RWPE1 (cell line): ENCODE data around the gene AKT1.

Source experiments
- CTCF ChIA-PET: fragments of 350-600 bp; sonication (Branson Sonifier 250); formaldehyde crosslinking; extraction: SDS; loops from one replicate; lab custom pipeline; 2021; lab: Yijun Ruan, JAX
- POLR2A ChIA-PET: fragments of 400-600 bp; formaldehyde crosslinking; extraction: SDS; loops from one replicate; lab custom pipeline; 2020; ENCODE audit warnings: antibody characterized with exemption; ENCODE audit not compliant: low non-redundant PET; lab: Yijun Ruan, JAX
- DNase-seq: peaks from one replicate; pipeline ENCODE4 v3.0.0; 2012; ENCODE audit warnings: low spot score
- H3K27ac ChIP-seq: fragments of 450-650 bp; 2 replicates; pipeline ENCODE4 v1.5.1; 2017
- TF ChIP-seq, protein P1 (sequence below): fragments of 450-650 bp; conservative IDR thresholded peaks from 2 replicates; pipeline ENCODE4 v1.5.1; 2017; ENCODE audit warnings: low read depth, mild to moderate bottlenecking

The AKT1 gene

DNA sequence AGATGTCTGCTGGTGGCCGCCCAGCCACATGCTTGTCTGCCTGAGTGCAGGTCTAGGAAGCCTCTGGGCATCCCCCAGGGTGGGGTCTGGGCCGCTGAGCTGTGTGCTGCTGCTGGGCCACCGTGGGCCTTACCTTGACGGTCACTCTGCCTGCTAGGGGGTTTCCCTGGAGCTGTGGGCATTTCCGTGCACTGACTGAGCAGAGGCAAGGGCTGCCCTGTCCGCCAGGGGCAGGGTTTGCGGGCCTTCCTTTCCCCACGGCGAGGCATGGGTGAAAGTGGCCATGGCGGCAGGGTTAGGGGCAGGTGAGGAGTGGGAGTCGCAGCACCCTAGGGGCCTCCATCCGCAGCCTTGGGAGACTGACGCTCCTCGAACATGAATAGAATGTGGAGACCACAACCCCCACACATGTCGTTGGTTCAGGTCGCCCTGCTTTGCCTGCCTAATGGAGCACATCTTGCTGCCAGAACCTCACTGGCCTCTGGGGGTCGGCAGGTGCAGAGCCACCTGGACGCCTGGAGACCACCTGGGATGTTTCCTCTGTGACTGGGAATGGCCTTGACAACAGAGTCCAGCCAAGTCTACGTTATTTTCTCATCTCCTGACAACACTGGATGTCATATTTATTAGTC, 7.8 kb upstream of the AKT1 start:
- ChIA-PET CTCF (no interaction called here), POLR2A (interaction anchor here (0.6 kb wide), 1 partner anchor 60 kb away, joined by 4 read pairs; no protein-coding TSS in a partner anchor)
- DNase-seq = no peak
- H3K27ac ChIP-seq = peak overlapping the region; percentile 50
- TF ChIP-seq, protein P1, sequence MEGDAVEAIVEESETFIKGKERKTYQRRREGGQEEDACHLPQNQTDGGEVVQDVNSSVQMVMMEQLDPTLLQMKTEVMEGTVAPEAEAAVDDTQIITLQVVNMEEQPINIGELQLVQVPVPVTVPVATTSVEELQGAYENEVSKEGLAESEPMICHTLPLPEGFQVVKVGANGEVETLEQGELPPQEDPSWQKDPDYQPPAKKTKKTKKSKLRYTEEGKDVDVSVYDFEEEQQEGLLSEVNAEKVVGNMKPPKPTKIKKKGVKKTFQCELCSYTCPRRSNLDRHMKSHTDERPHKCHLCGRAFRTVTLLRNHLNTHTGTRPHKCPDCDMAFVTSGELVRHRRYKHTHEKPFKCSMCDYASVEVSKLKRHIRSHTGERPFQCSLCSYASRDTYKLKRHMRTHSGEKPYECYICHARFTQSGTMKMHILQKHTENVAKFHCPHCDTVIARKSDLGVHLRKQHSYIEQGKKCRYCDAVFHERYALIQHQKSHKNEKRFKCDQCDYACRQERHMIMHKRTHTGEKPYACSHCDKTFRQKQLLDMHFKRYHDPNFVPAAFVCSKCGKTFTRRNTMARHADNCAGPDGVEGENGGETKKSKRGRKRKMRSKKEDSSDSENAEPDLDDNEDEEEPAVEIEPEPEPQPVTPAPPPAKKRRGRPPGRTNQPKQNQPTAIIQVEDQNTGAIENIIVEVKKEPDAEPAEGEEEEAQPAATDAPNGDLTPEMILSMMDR = no peak

DNA sequence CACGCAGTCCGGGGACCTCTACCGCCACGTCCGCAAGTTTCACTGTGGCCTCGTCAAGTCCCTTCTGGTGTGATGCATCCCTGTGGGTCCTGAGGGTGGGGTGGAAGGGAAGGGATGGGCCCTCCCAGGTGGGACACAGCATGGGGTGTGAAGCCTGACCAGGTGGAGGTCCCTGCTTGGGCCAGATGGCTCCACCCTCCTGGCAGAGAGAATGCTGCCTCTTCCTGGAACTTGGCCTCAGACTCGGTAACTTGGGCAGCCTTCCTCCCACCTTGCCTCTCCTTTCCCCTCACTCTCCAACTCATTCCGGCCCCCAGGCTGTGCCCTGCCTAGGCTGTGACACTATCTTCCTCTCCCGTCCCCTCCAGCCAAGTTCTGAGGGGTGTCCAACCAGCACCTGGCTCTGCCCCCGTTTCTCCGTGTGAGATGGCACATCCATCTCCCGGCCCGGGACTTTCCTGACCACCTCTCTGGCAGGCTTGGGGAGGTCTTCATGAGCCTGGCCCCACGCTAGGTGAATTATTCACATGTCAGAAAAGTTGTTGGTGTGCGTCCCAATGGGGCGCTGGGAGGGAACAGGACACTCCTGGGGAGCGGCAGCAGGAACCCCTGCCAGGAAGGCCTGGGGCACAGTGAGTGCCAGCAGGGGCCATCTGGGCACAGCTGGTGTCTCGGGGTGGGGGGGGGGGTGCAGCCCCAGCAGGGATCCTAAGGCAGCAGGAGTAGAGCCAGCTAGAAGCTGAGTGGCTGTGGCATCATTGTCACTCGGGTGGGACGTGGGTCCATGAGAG, 7.0 kb upstream of the AKT1 start:
- CTCF ChIA-PET = interaction anchor here (0.6 kb wide), 1 partner anchor 18 kb away, joined by 3 read pairs; no protein-coding TSS in a partner anchor
- no peak overlapping the region; the same call in 1 of the 2 replicates for H3K27ac ChIP-seq

GRCh38 chr14:104801520-104802393, 6.2 kb upstream of the AKT1 start:
- ChIA-PET CTCF (interaction anchor here (0.6 to 1.8 kb wide), 3 partner anchors 19 to 33 kb away, joined by 3 to 5 read pairs (median 3); no protein-coding TSS in a partner anchor), POLR2A (no interaction called here)
- peak overlapping the region; percentile 84 for H3K27ac ChIP-seq
- TF ChIP-seq, protein P1 = no peak
- no peak for DNase-seq

More for the DNA sequence above, 7.0 kb upstream of the AKT1 start:
- TF ChIP-seq, protein P1 = no peak
- POLR2A ChIA-PET = no interaction called here
- DNase-seq = no peak

DNA sequence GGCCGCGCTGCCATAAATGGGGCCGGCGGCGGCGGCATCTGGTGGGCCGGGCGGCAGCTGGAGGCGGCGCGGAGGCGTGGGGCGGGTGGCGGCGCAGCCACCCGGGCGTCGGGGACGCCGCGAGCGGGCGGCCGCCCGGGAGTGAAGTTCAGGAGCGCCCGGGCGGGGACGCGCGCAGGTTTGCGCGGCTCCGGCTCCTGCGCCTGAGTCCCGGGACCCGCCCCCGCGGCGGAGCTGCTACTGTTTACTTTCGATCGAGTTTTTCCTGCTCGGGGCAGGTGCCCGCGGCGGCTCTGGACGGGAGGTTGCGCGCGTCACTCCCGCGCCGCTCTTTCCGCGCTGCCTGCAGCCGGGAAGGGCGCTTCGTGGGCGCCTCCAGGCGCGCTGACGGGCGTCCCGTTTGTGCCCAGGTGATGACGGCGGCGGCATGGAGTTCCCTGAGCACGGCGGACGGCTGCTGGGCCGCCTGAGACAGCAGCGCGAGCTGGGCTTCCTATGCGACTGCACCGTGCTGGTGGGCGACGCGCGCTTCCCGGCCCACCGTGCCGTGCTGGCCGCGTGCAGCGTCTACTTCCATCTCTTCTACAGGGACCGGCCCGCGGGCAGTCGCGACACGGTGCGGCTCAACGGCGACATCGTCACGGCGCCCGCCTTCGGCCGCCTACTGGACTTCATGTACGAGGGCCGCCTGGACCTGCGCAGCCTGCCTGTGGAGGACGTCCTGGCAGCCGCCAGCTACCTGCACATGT, 5.4 kb upstream of the AKT1 start, which contains the start of gene ZBTB42:
Gene ZBTB42 (plus strand): TSS at position 331 of the 749 bp plus-strand sequence. CDS start 97 bp downstream, at position 428.
- H3K27ac ChIP-seq = peak within 1 kb of the TSS; percentile 84
- TF ChIP-seq, protein P1 = no peak
- peak; percentile 71 for DNase-seq
- ChIA-PET CTCF (interaction anchor here (0.5 to 1.8 kb wide), 3 partner anchors 25 to 274 kb away, joined by 3 to 5 read pairs (median 4); no protein-coding TSS in a partner anchor), POLR2A (no interaction called here)

DNA sequence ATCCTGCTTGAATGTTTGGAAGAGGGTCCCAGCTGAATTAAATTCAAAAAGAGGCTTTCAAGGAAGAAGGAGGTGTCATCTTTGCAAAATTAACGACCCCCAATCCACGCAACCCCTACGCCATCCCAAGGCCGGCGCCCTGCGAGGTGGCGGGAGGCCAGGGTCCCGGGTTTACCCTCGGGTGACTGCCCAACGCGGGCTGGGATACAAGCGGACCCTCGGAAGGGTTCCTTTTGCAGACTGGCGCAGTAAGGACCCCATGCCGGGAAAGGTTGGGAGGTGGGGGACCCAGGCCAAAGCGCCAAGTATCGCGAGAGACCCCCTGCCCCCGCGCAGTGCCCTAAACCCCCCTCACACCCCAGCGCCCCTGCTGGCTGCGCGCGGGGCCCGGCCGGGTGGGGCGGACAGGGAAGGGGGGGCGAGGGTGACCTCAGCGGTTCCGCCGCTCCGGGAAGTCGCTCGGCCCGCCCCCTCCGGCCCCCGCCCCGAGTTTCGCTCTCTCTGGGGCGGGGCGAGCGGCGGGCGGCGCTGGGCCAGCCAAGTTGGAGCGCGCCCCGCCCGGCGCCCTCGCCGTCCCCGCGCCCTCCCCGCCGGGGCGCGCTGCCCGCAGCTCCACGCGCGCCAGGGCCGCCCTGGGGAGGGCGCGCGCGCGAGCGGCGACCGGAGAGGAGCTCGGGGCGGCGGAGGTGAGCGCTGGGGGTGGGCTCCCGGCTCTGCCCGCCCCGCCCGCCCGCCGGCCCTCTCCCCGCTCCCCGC, 4.6 kb upstream of the AKT1 start:
- ChIA-PET CTCF (interaction anchor here (0.5 to 1.8 kb wide), 3 partner anchors 26 to 275 kb away, joined by 3 to 5 read pairs (median 4); no protein-coding TSS in a partner anchor), POLR2A (no interaction called here)
- H3K27ac ChIP-seq = peak overlapping the region; percentile 84
- TF ChIP-seq, protein P1 = peak; percentile 36
- DNase-seq = peak; percentile 65
